A549 (cell line): ENCODE data around the gene MAJIN. TPM values are rescaled to one million over a fixed set of nuclear protein-coding genes. Genes with fewer than 3 reads are reported as not detected.

Source experiments
- ATAC-seq, 2 experiments: fragments of 200-7000 bp in 1 of 2; fragments of >200 bp in 1 of 2; cut with Nextera tagmentation in 1 of 2; cut with Tn5 transposase in 1 of 2; 3 replicates each; pipeline versions ENCODE4 v1.8.0 to v1.9.1; 2018 to 2020; ENCODE audit warnings: mild to moderate bottlenecking in 1 of 2, moderate library complexity in 1 of 2
- CTCF ChIA-PET: fragments of 300-600 bp; sonication (Branson Sonifier 250); formaldehyde crosslinking; extraction: SDS; loops from one replicate; lab custom pipeline; 2021; ENCODE audit warnings: antibody characterized with exemption, inconsistent platforms; lab: Yijun Ruan, JAX
- POLR2A ChIA-PET: fragments of 350-600 bp; formaldehyde crosslinking; extraction: SDS; loops from one replicate; lab custom pipeline; 2021; ENCODE audit warnings: antibody characterized with exemption, inconsistent platforms; lab: Yijun Ruan, JAX
- DNase-seq, 2 experiments: peaks; one replicate each; pipeline versions ENCODE4 v3.0.0 to v3.0.0-alpha.2; 2011 to 2016; ENCODE audit warnings: low read depth in 1 of 2, low spot score in 1 of 2
- FAIRE-seq: peaks from 2 replicates; lab custom pipeline; 2011; peaks lifted over from hg19 to GRCh38; lab: Jason Lieb, UNC
- H3K27ac ChIP-seq, 2 experiments: fragments of >200 bp; sonication (Bioruptor Twin); formaldehyde crosslinking; 3 replicates each; pipeline ENCODE4 v1.5.1; 2016 to 2017
- H3K4me1 ChIP-seq: fragments of >200 bp; sonication (Bioruptor Twin); formaldehyde crosslinking; 3 replicates; pipeline ENCODE4 v1.6.1; 2016
- H3K4me2 ChIP-seq: fragments of >200 bp; sonication (Bioruptor Twin); formaldehyde crosslinking; 3 replicates; pipeline ENCODE4 v1.6.1; 2016
- H3K4me3 ChIP-seq: fragments of >200 bp; sonication (Bioruptor Twin); formaldehyde crosslinking; 3 replicates; pipeline ENCODE4 v1.5.1; 2016
- H3K9me3 ChIP-seq: fragments of >200 bp; sonication (Bioruptor Twin); formaldehyde crosslinking; 3 replicates; pipeline ENCODE4 v1.6.1; 2016
- CTCF ChIP-seq: fragments of >200 bp; sonication (Bioruptor Twin); formaldehyde crosslinking; IDR thresholded peaks from 3 replicates; pipeline ENCODE4 v1.5.1; 2016
- EHMT2 ChIP-seq: fragments of 200-600 bp; sonication (generic); IDR thresholded peaks from 2 replicates; pipeline ENCODE4 v1.6.1; 2016; ENCODE audit warnings: antibody characterized with exemption, low read depth, mild to moderate bottlenecking, moderate library complexity
- ELK1 ChIP-seq: fragments of 150-350 bp; IDR thresholded peaks from 2 replicates; pipeline ENCODE4 v1.6.1; 2014; ENCODE audit warnings: low read depth, mild to moderate bottlenecking, low read length
- EP300 ChIP-seq, 2 experiments: fragments of >200 bp; sonication (Bioruptor Twin); formaldehyde crosslinking; IDR thresholded peaks; 2 replicates in 1 of 2; 3 replicates in 1 of 2; pipeline ENCODE4 v1.6.1; 2016 to 2017
- ESRRA ChIP-seq: fragments of 150-350 bp; IDR thresholded peaks from 2 replicates; pipeline ENCODE4 v1.6.1; 2014; ENCODE audit warnings: mild to moderate bottlenecking, low read length, borderline replicate concordance
- FOSL2 ChIP-seq, 2 experiments: fragments of 450-650 bp in 1 of 2; fragments of >200 bp in 1 of 2; sonication (Bioruptor Twin) in 1 of 2; formaldehyde crosslinking; IDR thresholded peaks; 2 replicates each; pipeline versions ENCODE4 v1.5.0 to v1.6.1; 2016 to 2020; ENCODE audit warnings: mild to moderate bottlenecking in 1 of 2, moderate library complexity in 1 of 2
- GATA3 ChIP-seq: IDR thresholded peaks from 2 replicates; pipeline ENCODE4 v1.6.1; 2012; ENCODE audit warnings: borderline replicate concordance
- HDAC2 ChIP-seq: fragments of 200-600 bp; sonication (generic); IDR thresholded peaks from 2 replicates; pipeline ENCODE4 v1.6.1; 2016
- JUN ChIP-seq, 2 experiments: fragments of >200 bp; sonication (Bioruptor Twin); formaldehyde crosslinking; IDR thresholded peaks; 2 replicates in 1 of 2; 3 replicates in 1 of 2; pipeline ENCODE4 v1.6.1; 2016 to 2017
- KDM5A ChIP-seq: fragments of 200-600 bp; sonication (generic); IDR thresholded peaks from 2 replicates; pipeline ENCODE4 v1.6.1; 2016; ENCODE audit warnings: antibody characterized with exemption, mild to moderate bottlenecking
- MAFK ChIP-seq: fragments of 450-650 bp; IDR thresholded peaks from 2 replicates; pipeline ENCODE4 v1.6.1; 2014; ENCODE audit not compliant: partially characterized antibody
- MAX ChIP-seq: IDR thresholded peaks from 2 replicates; pipeline ENCODE4 v1.6.1; 2012
- MYC ChIP-seq: IDR thresholded peaks from 2 replicates; pipeline ENCODE4 v1.6.1; 2012; ENCODE audit warnings: mild to moderate bottlenecking, inconsistent platforms, low read length, improper control_type of control experiment, borderline replicate concordance
- NFE2L2 ChIP-seq: fragments of 150-350 bp; conservative IDR thresholded peaks from 2 replicates; pipeline ENCODE4 v1.6.1; 2014; ENCODE audit warnings: low read length
- NPAS2 ChIP-seq: fragments of 250-450 bp; sonication (Bioruptor Pico); IDR thresholded peaks from 2 replicates; pipeline ENCODE4 v1.8.0; 2022; ENCODE audit warnings: mild to moderate bottlenecking, moderate library complexity, borderline replicate concordance
- NR3C1 ChIP-seq: fragments of >200 bp; sonication (Bioruptor Twin); formaldehyde crosslinking; IDR thresholded peaks from 3 replicates; pipeline ENCODE4 v1.6.1; 2017
- PHF8 ChIP-seq: fragments of 200-600 bp; sonication (generic); IDR thresholded peaks from 2 replicates; pipeline ENCODE4 v1.6.1; 2016; ENCODE audit warnings: low read depth, mild to moderate bottlenecking, antibody characterized with exemption, moderate library complexity, borderline replicate concordance
- POLR2A ChIP-seq: IDR thresholded peaks from 2 replicates; pipeline ENCODE4 v1.6.1; 2012; ENCODE audit warnings: mild to moderate bottlenecking, low read length
- RAD21 ChIP-seq, 2 experiments: fragments of >200 bp in 1 of 2; sonication (Bioruptor Twin) in 1 of 2; formaldehyde crosslinking in 1 of 2; IDR thresholded peaks in 1 of 2; conservative IDR thresholded peaks in 1 of 2; 2 replicates in 1 of 2; 3 replicates in 1 of 2; pipeline ENCODE4 v1.6.1; 2012 to 2018; ENCODE audit warnings: inconsistent platforms in 1 of 2
- RARB ChIP-seq: fragments of 250-450 bp; sonication (Bioruptor Pico); IDR thresholded peaks from 2 replicates; pipeline ENCODE4 v1.8.0; 2021; ENCODE audit warnings: mild to moderate bottlenecking, moderate library complexity
- RCOR1 ChIP-seq: fragments of 150-350 bp; IDR thresholded peaks from 2 replicates; pipeline ENCODE4 v1.6.1; 2014; ENCODE audit warnings: antibody characterized with exemption, low read length, low read depth
- REST ChIP-seq: fragments of 200-600 bp; sonication (generic); IDR thresholded peaks from 2 replicates; pipeline ENCODE4 v1.6.1; 2016; ENCODE audit warnings: antibody characterized with exemption, mild to moderate bottlenecking, moderate library complexity
- RFX5 ChIP-seq: fragments of 450-650 bp; IDR thresholded peaks from 2 replicates; pipeline ENCODE4 v1.7.1; 2014; ENCODE audit warnings: antibody characterized with exemption, mild to moderate bottlenecking, moderate library complexity
- RNF2 ChIP-seq: fragments of 200-600 bp; sonication (generic); IDR thresholded peaks from 2 replicates; pipeline ENCODE4 v1.6.1; 2016; ENCODE audit warnings: low read depth, mild to moderate bottlenecking, antibody characterized with exemption, moderate library complexity, borderline replicate concordance
- SMC3 ChIP-seq: fragments of >200 bp; sonication (Bioruptor Twin); formaldehyde crosslinking; IDR thresholded peaks from 3 replicates; pipeline ENCODE4 v1.6.1; 2018; ENCODE audit warnings: inconsistent platforms
- USF2 ChIP-seq: fragments of 450-650 bp; IDR thresholded peaks from 2 replicates; pipeline ENCODE4 v1.6.1; 2014; ENCODE audit warnings: antibody characterized with exemption
- ZFP36 ChIP-seq: fragments of 450-650 bp; IDR thresholded peaks from 2 replicates; pipeline ENCODE4 v1.6.1; 2014; ENCODE audit warnings: borderline replicate concordance; ENCODE audit not compliant: partially characterized antibody
- ZNF302 ChIP-seq: fragments of 250-450 bp; sonication (Bioruptor Pico); IDR thresholded peaks from 2 replicates; pipeline ENCODE4 v1.9.0; 2021; ENCODE audit warnings: inconsistent platforms, mild to moderate bottlenecking, moderate library complexity
- ZSCAN20 ChIP-seq: fragments of 250-450 bp; sonication (Bioruptor Pico); IDR thresholded peaks from 2 replicates; pipeline ENCODE4 v1.8.0; 2022; ENCODE audit warnings: mild to moderate bottlenecking, moderate library complexity
- WGBS: methylation state at CpG from one replicate; pipeline ENCODE4 v1.1.6; 2017; ENCODE audit errors: missing lambda C conversion rate; 5-methylcytosine and 5-hydroxymethylcytosine counted together
- polyA plus RNA-seq, 4 experiments: library from polyadenylated mRNA; depleted of rRNA in 3 of 4; stranded (reverse); fragments of >200 nt; fragmentation: RNase III in 1 of 4; extraction: RNeasy Plus Mini Kit Qiagen cat#74134 plus additional on column Dnase treatment in 1 of 4; gene quantifications; 2 replicates in 3 of 4; 3 replicates in 1 of 4; pipeline ENCODE4 v1.2.3, GENCODE V29; 2011 to 2017

MAJIN gene
- polyA plus RNA-seq, 2 of the 4 experiments (the other 2 are of a cell fraction), result 0.12 TPM; not detected in 1

- TF ChIP-seq PHF8 (no peak; the same call in 1 of the 2 replicates), EHMT2 (no peak), ZNF302 (CRISPR knock-in tag) (no peak), ELK1 (no peak), RFX5 (no peak), NPAS2 (CRISPR knock-in tag) (0 out of 2 replicates have a peak, but pooled peaks have one; percentile 10), MAFK (no peak)
Observed at GRCh38 chr11:65013888-65014725, 42.2 kb upstream of the MAJIN start, which contains the start of gene ARL2 (continued).

- ATAC-seq, result peak; percentile 84 to 90
- H3K4me1 ChIP-seq, result peaks cover 27% of the 10 kb centered on the region
- ChIA-PET POLR2A (interaction anchor here (0.8 to 1.2 kb wide), 3 partner anchors 110 to 178 kb away, joined by 3 to 4 read pairs (median 3); partner anchors contain the start of gene CDC42BPG), CTCF (interaction anchor here (0.6 to 8.0 kb wide), 76 partner anchors 9 to 251 kb away, joined by 3 to 97 read pairs (median 6); partner anchors contain the start of genes ATG2A, BATF2, CDC42BPG and CDCA5)
- WGBS, result 21% methylated on average over 16 of the region's 22 CpGs
- peak overlapping the region; percentile 95 to 97 for H3K27ac ChIP-seq
- DNase-seq, result peak; percentile 91 to 94
- peak overlapping the region; percentile 74 for H3K4me2 ChIP-seq
- H3K9me3 ChIP-seq, result no peaks in the 10 kb centered on the region
- H3K4me3 ChIP-seq, result peak overlapping the region; percentile 65
- FAIRE-seq, result no peak
- TF ChIP-seq NR3C1 (no peak), CTCF (peak; percentile 53), FOSL2 (IDR thresholded peaks at IDR 0.05) (no peak), FOSL2 (CRISPR knock-in tag; IDR thresholded peaks at IDR 0.05) (no peak), JUN (IDR thresholded peaks at IDR 0.05) (no peak), ZSCAN20 (CRISPR knock-in tag) (no peak), GATA3 (no peak), ZFP36 (no peak), MAX (no peak), RARB (CRISPR knock-in tag) (no peak), EP300 (IDR thresholded peaks at IDR 0.05) (no peak), PHF8 (peak; percentile 72; the same call in 1 of the 2 replicates), POLR2A (peak; percentile 41), USF2 (no peak), REST (no peak), KDM5A (no peak), MYC (no peak), HDAC2 (no peak; the same call in 1 of the 2 replicates), NFE2L2 (no peak), ZNF302 (CRISPR knock-in tag) (no peak), RCOR1 (no peak), RAD21 (conservative IDR thresholded peaks at IDR 0.05 in 1 of 2, IDR thresholded peaks at IDR 0.05 in 1 of 2) (peak; percentile 66 to 74), RNF2 (no peak), SMC3 (peak; percentile 60; the same call in 2 of the 3 replicates), ESRRA (no peak)
Observed at GRCh38 chr11:65013130-65013887, 41.4 kb upstream of the MAJIN start.
